Chondrocyte (in vitro differentiated cells): ENCODE results near the gene STEAP4. TPM values are rescaled to one million over a fixed set of nuclear protein-coding genes. Genes with fewer than 3 reads are reported as not detected.

ENCODE experiments used
- DNase-seq: peaks from one replicate; pipeline ENCODE4 v3.0.0; 2021; ENCODE audit warnings: mixed read lengths, low spot score
- H3K27ac Mint-ChIP-seq: one replicate; pipeline ENCODE4 v1.8.0; 2021; ENCODE audit warnings: mild to moderate bottlenecking, moderate library complexity, mixed read lengths; ENCODE audit not compliant: unreplicated experiment
- H3K27me3 Mint-ChIP-seq: 2 replicates; pipeline ENCODE4 v1.8.0; 2021; ENCODE audit warnings: low read depth, mixed read lengths
- H3K36me3 Mint-ChIP-seq: 2 replicates; pipeline ENCODE4 v1.8.0; 2021; ENCODE audit warnings: low read depth, mixed read lengths
- H3K4me1 Mint-ChIP-seq: 2 replicates; pipeline ENCODE4 v1.8.0; 2021; ENCODE audit warnings: low read depth, mild to moderate bottlenecking, mixed read lengths
- H3K4me3 Mint-ChIP-seq: one replicate; pipeline ENCODE4 v1.8.0; 2021; ENCODE audit warnings: mild to moderate bottlenecking, moderate library complexity, mixed read lengths; ENCODE audit not compliant: unreplicated experiment
- H3K9me3 Mint-ChIP-seq: 2 replicates; pipeline ENCODE4 v1.8.0; 2021; ENCODE audit warnings: low read depth, mixed read lengths
- total RNA-seq: library from RNA; stranded (reverse); gene quantifications from 3 replicates; pipeline ENCODE4 v1.2.1, GENCODE V29; 2021
- TF ChIP-seq, protein P1 (sequence below): fragments of 200-600 bp; sonication (generic); IDR thresholded peaks from 2 replicates; pipeline ENCODE4 v1.5.0; 2021; ENCODE audit warnings: antibody characterized with exemption, mild to moderate bottlenecking, moderate library complexity

STEAP4 gene
- total RNA-seq, 1 donor from 2014 or later: not detected

DNA sequence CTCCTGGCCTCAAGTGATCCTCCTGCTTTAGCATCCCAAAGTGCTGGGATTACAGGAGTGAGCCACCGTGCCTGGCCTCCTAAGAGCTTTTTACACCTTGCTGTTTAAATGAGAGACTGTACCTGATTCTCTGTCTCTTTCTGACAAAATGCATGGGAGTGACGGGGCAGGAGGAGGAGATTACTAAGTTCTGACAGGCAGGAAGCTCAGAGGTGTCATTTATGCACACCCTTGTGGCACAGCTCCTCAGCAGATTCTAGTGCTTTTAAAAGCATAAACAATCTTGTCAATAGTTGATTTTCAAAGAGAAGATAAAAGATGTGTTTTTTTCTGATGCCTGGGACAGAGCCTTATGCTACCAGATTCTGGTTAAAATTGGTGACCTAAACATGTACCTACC lies 39.7 kb upstream of the STEAP4 start:
- no peak for DNase-seq
- H3K27me3 Mint-ChIP-seq: peaks cover 32% of the 10 kb centered on the region
- H3K36me3 Mint-ChIP-seq: no peaks in the 10 kb centered on the region
- no peaks in the 10 kb centered on the region for H3K9me3 Mint-ChIP-seq
- H3K4me3 Mint-ChIP-seq: no peak overlapping the region
- peaks cover 4% of the 10 kb centered on the region for H3K4me1 Mint-ChIP-seq
- no peak overlapping the region for H3K27ac Mint-ChIP-seq
- TF ChIP-seq, protein P1, sequence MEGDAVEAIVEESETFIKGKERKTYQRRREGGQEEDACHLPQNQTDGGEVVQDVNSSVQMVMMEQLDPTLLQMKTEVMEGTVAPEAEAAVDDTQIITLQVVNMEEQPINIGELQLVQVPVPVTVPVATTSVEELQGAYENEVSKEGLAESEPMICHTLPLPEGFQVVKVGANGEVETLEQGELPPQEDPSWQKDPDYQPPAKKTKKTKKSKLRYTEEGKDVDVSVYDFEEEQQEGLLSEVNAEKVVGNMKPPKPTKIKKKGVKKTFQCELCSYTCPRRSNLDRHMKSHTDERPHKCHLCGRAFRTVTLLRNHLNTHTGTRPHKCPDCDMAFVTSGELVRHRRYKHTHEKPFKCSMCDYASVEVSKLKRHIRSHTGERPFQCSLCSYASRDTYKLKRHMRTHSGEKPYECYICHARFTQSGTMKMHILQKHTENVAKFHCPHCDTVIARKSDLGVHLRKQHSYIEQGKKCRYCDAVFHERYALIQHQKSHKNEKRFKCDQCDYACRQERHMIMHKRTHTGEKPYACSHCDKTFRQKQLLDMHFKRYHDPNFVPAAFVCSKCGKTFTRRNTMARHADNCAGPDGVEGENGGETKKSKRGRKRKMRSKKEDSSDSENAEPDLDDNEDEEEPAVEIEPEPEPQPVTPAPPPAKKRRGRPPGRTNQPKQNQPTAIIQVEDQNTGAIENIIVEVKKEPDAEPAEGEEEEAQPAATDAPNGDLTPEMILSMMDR: no peak

GRCh38 chr7:88344956-88345832 lies 38.5 kb upstream of the STEAP4 start:
- no peak for DNase-seq
- Mint-ChIP-seq H3K27me3 (peaks cover 28% of the 10 kb centered on the region), H3K4me3 (no peak overlapping the region), H3K9me3 (no peaks in the 10 kb centered on the region), H3K36me3 (no peaks in the 10 kb centered on the region), H3K4me1 (peaks cover 4% of the 10 kb centered on the region), H3K27ac (no peak overlapping the region)
- TF ChIP-seq, protein P1: peak; percentile 77

- Mint-ChIP-seq H3K36me3 (no peaks in the 10 kb centered on the region), H3K9me3 (no peaks in the 10 kb centered on the region), H3K4me1 (peaks cover 4% of the 10 kb centered on the region), H3K27me3 (peaks cover 28% of the 10 kb centered on the region), H3K27ac (no peak overlapping the region), H3K4me3 (no peak overlapping the region)
- DNase-seq: no peak
- TF ChIP-seq, protein P1: no peak
Observed at GRCh38 chr7:88344271-88344670, 37.6 kb upstream of the STEAP4 start.

GRCh38 chr7:88339195-88339922 lies 32.7 kb upstream of the STEAP4 start:
- H3K4me1 Mint-ChIP-seq: peaks cover 3% of the 10 kb centered on the region
- no peak for DNase-seq
- TF ChIP-seq, protein P1: no peak
- peaks cover 10% of the 10 kb centered on the region for H3K27me3 Mint-ChIP-seq
- H3K9me3 Mint-ChIP-seq: no peaks in the 10 kb centered on the region
- H3K4me3 Mint-ChIP-seq: no peak overlapping the region
- H3K27ac Mint-ChIP-seq: no peak overlapping the region
- no peaks in the 10 kb centered on the region for H3K36me3 Mint-ChIP-seq

GRCh38 chr7:88338503-88338902 lies 31.8 kb upstream of the STEAP4 start:
- H3K36me3 Mint-ChIP-seq: no peaks in the 10 kb centered on the region
- no peak overlapping the region for H3K4me3 Mint-ChIP-seq
- H3K27ac Mint-ChIP-seq: no peak overlapping the region
- H3K4me1 Mint-ChIP-seq: peaks cover 3% of the 10 kb centered on the region
- DNase-seq: no peak
- H3K27me3 Mint-ChIP-seq: peaks cover 13% of the 10 kb centered on the region
- H3K9me3 Mint-ChIP-seq: no peaks in the 10 kb centered on the region
- TF ChIP-seq, protein P1: no peak
